Liver (tissue), 3 donors: ENCODE data around the gene EMP2.

Experiments
- GABPA ChIP-seq, 2 donors: IDR thresholded peaks in 1 of 2; conservative IDR thresholded peaks in 1 of 2; 2 replicates each; pipeline ENCODE4 v1.6.1; 2016; ENCODE audit warnings: antibody characterized with exemption in 2 of 2, mild to moderate bottlenecking in 1 of 2, moderate library complexity in 1 of 2
- HNF4A ChIP-seq, 2 donors: conservative IDR thresholded peaks; 2 replicates each; pipeline ENCODE4 v1.6.1; 2016; ENCODE audit warnings: antibody characterized with exemption in 2 of 2, mild to moderate bottlenecking in 2 of 2
- JUND ChIP-seq, 2 donors: IDR thresholded peaks; 2 replicates each; pipeline ENCODE4 v1.6.1; 2016; ENCODE audit warnings: antibody characterized with exemption in 2 of 2
- MAX ChIP-seq: IDR thresholded peaks from 2 replicates; pipeline ENCODE4 v1.6.1; 2016; ENCODE audit warnings: antibody characterized with exemption
- RAD21 ChIP-seq, 2 donors: IDR thresholded peaks; 2 replicates each; pipeline ENCODE4 v1.6.1; 2016; ENCODE audit warnings: antibody characterized with exemption in 2 of 2, mild to moderate bottlenecking in 2 of 2
- SP1 ChIP-seq: IDR thresholded peaks from 2 replicates; pipeline ENCODE4 v1.6.1; 2018; ENCODE audit warnings: antibody characterized with exemption, mild to moderate bottlenecking
- TAF1 ChIP-seq: conservative IDR thresholded peaks from 2 replicates; pipeline ENCODE4 v1.6.1; 2016; ENCODE audit warnings: antibody characterized with exemption, mild to moderate bottlenecking
- YY1 ChIP-seq: IDR thresholded peaks from 2 replicates; pipeline ENCODE4 v1.6.1; 2016; ENCODE audit warnings: antibody characterized with exemption, mild to moderate bottlenecking
- ZBTB33 ChIP-seq: IDR thresholded peaks from 2 replicates; pipeline ENCODE4 v1.6.1; 2016; ENCODE audit warnings: antibody characterized with exemption
- TF ChIP-seq, protein P1 (sequence below): fragments of 150-350 bp; IDR thresholded peaks from 2 replicates; pipeline ENCODE4 v1.5.1; 2017; ENCODE audit warnings: improper control_type of control experiment, low read depth, low read length; ENCODE audit not compliant: missing input control
- TF ChIP-seq, protein P2 (sequence below): IDR thresholded peaks from 2 replicates; pipeline ENCODE4 v1.6.1; 2016; ENCODE audit warnings: antibody characterized with exemption, mild to moderate bottlenecking
- TF ChIP-seq, protein P3 (sequence below): IDR thresholded peaks from 2 replicates; pipeline ENCODE4 v1.6.1; 2016; ENCODE audit warnings: antibody characterized with exemption
- donor health status: healthy.
- donor health status: healthy.

DNA sequence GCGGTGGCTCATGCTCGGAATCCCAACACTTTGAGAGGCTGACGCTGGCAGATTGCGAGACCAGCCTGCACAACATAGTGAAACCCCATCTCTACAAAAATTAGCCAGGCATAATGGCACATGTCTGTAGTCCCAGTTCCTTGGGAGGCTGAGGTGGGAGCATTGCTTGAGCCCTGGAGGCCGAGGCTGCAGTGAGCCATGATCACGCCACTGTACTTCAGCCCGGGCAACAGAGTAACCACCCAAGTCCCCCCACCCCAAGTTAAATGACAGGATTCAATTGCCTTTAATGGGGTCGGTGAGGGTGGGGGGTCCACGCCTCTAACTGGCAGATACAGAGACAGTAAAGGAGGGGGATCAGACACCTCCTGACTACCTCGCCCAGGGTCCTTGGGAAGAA, 44.9 kb downstream of the EMP2 start:
- TF ChIP-seq, protein P1, sequence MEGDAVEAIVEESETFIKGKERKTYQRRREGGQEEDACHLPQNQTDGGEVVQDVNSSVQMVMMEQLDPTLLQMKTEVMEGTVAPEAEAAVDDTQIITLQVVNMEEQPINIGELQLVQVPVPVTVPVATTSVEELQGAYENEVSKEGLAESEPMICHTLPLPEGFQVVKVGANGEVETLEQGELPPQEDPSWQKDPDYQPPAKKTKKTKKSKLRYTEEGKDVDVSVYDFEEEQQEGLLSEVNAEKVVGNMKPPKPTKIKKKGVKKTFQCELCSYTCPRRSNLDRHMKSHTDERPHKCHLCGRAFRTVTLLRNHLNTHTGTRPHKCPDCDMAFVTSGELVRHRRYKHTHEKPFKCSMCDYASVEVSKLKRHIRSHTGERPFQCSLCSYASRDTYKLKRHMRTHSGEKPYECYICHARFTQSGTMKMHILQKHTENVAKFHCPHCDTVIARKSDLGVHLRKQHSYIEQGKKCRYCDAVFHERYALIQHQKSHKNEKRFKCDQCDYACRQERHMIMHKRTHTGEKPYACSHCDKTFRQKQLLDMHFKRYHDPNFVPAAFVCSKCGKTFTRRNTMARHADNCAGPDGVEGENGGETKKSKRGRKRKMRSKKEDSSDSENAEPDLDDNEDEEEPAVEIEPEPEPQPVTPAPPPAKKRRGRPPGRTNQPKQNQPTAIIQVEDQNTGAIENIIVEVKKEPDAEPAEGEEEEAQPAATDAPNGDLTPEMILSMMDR: no peak
- TF ChIP-seq, protein P2, sequence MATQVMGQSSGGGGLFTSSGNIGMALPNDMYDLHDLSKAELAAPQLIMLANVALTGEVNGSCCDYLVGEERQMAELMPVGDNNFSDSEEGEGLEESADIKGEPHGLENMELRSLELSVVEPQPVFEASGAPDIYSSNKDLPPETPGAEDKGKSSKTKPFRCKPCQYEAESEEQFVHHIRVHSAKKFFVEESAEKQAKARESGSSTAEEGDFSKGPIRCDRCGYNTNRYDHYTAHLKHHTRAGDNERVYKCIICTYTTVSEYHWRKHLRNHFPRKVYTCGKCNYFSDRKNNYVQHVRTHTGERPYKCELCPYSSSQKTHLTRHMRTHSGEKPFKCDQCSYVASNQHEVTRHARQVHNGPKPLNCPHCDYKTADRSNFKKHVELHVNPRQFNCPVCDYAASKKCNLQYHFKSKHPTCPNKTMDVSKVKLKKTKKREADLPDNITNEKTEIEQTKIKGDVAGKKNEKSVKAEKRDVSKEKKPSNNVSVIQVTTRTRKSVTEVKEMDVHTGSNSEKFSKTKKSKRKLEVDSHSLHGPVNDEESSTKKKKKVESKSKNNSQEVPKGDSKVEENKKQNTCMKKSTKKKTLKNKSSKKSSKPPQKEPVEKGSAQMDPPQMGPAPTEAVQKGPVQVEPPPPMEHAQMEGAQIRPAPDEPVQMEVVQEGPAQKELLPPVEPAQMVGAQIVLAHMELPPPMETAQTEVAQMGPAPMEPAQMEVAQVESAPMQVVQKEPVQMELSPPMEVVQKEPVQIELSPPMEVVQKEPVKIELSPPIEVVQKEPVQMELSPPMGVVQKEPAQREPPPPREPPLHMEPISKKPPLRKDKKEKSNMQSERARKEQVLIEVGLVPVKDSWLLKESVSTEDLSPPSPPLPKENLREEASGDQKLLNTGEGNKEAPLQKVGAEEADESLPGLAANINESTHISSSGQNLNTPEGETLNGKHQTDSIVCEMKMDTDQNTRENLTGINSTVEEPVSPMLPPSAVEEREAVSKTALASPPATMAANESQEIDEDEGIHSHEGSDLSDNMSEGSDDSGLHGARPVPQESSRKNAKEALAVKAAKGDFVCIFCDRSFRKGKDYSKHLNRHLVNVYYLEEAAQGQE: no peak
- TF ChIP-seq, protein P3, sequence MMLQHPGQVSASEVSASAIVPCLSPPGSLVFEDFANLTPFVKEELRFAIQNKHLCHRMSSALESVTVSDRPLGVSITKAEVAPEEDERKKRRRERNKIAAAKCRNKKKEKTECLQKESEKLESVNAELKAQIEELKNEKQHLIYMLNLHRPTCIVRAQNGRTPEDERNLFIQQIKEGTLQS: no peak
- no peak for TF ChIP-seq MAX
- no peak for TF ChIP-seq SP1
- no peak for TF ChIP-seq TAF1
- no peak for TF ChIP-seq YY1
- no peak for TF ChIP-seq ZBTB33
- no peak for TF ChIP-seq RAD21 (IDR thresholded peaks at IDR 0.05)
- TF ChIP-seq GABPA (IDR thresholded peaks at IDR 0.05 in 1 of 2, conservative IDR thresholded peaks at IDR 0.05 in 1 of 2): no peak
- no peak for TF ChIP-seq HNF4A (conservative IDR thresholded peaks at IDR 0.05)
- no peak for TF ChIP-seq JUND (IDR thresholded peaks at IDR 0.05)
